Hepatocyte (in vitro differentiated cells): ENCODE results near the gene BIK. TPM values are rescaled to one million over a fixed set of nuclear protein-coding genes. Genes with fewer than 3 reads are reported as not detected.

Source experiments
- DNase-seq: peaks from one replicate; pipeline ENCODE4 v3.0.0-alpha.2; 2016; ENCODE audit warnings: low spot score
- H2AFZ ChIP-seq: fragments of 200-600 bp; sonication (generic); 2 replicates; pipeline ENCODE4 v1.6.0; 2016; ENCODE audit warnings: antibody characterized with exemption, mild to moderate bottlenecking
- H3K27ac ChIP-seq: fragments of 200-600 bp; sonication (generic); 2 replicates; pipeline ENCODE4 v1.5.1; 2016; ENCODE audit warnings: mild to moderate bottlenecking
- H3K27me3 ChIP-seq: fragments of 200-600 bp; sonication (generic); 2 replicates; pipeline ENCODE4 v1.6.1; 2016
- H3K36me3 ChIP-seq: fragments of 200-600 bp; sonication (generic); replicated peaks from 2 replicates; pipeline ENCODE4 v1.5.1; 2016; ENCODE audit warnings: low read depth; ENCODE audit not compliant: insufficient read depth
- H3K4me1 ChIP-seq: fragments of 200-600 bp; sonication (generic); 2 replicates; pipeline ENCODE4 v1.5.1; 2016; ENCODE audit warnings: mild to moderate bottlenecking, moderate library complexity; ENCODE audit not compliant: insufficient read depth
- H3K4me2 ChIP-seq: fragments of 200-600 bp; sonication (generic); 2 replicates; pipeline ENCODE4 v1.6.0; 2016
- H3K4me3 ChIP-seq: fragments of 200-600 bp; sonication (generic); 2 replicates; pipeline ENCODE4 v1.5.1; 2016; ENCODE audit warnings: mild to moderate bottlenecking
- H3K79me2 ChIP-seq: fragments of 200-600 bp; sonication (generic); 2 replicates; pipeline ENCODE4 v1.6.0; 2017; ENCODE audit warnings: mild to moderate bottlenecking
- H3K9me2 ChIP-seq: fragments of 200-600 bp; sonication (generic); replicated peaks from 2 replicates; pipeline ENCODE4 v1.6.0; 2017; ENCODE audit warnings: mild to moderate bottlenecking; ENCODE audit not compliant: insufficient read depth
- H3K9me3 ChIP-seq: fragments of 200-600 bp; sonication (generic); 2 replicates; pipeline ENCODE4 v1.5.1; 2016; ENCODE audit warnings: low read depth, mild to moderate bottlenecking
- H4K20me1 ChIP-seq: fragments of 200-600 bp; sonication (generic); 2 replicates; pipeline ENCODE4 v1.6.0; 2016; ENCODE audit warnings: mild to moderate bottlenecking; ENCODE audit not compliant: insufficient read depth, poor library complexity, severe bottlenecking
- CTCF ChIP-seq: fragments of 200-600 bp; sonication (generic); IDR thresholded peaks from 2 replicates; pipeline ENCODE4 v1.5.1; 2016; ENCODE audit warnings: antibody characterized with exemption, mild to moderate bottlenecking; ENCODE audit not compliant: poor library complexity
- EZH2 ChIP-seq: fragments of 200-600 bp; sonication (generic); IDR thresholded peaks from 2 replicates; pipeline ENCODE4 v1.6.1; 2016; ENCODE audit warnings: antibody characterized with exemption, mild to moderate bottlenecking, borderline replicate concordance
- EZH2phosphoT487 ChIP-seq: fragments of 200-600 bp; sonication (generic); IDR thresholded peaks from one replicate; pipeline ENCODE4 v1.6.1; 2018; ENCODE audit warnings: antibody characterized with exemption, mild to moderate bottlenecking, low read depth, moderate library complexity; ENCODE audit not compliant: unreplicated experiment, severe bottlenecking
- WGBS: methylation state at CpG from one replicate; pipeline ENCODE4 v1.1.6; 2016; ENCODE audit warnings: low lambda C conversion rate; ENCODE audit errors: missing lambda C conversion rate; 5-methylcytosine and 5-hydroxymethylcytosine counted together
- polyA plus RNA-seq: library from polyadenylated mRNA; unstranded; fragments of >200 nt; fragmentation: Nextera tagmentation; extraction: Ambion mirVana; gene quantifications from 2 replicates; pipeline ENCODE4 v1.2.1, GENCODE V29; 2016
- total RNA-seq: library from RNA; depleted of rRNA; stranded (reverse); fragments of >200 nt; gene quantifications from 2 replicates; pipeline ENCODE4 v1.2.3, GENCODE V29; 2014

Gene BIK
- total and polyA plus RNA-seq, 2 experiments from 2014 or later, result 10.6 to 15.5 TPM

- H3K9me2 ChIP-seq, result no peaks in the 10 kb centered on the region
- H4K20me1 ChIP-seq, result no peaks in the 10 kb centered on the region
- H3K36me3 ChIP-seq, result no peaks in the 10 kb centered on the region
- H3K27ac ChIP-seq, result peak within 1 kb of the TSS; percentile 88
- no peaks in the 10 kb centered on the region for H3K27me3 ChIP-seq
- H3K4me1 ChIP-seq, result peaks cover 11% of the 10 kb centered on the region
- H2AFZ ChIP-seq, result peak within 1 kb of the TSS; percentile 97
- 17% methylated on average over 43 of the region's 75 CpGs for WGBS
- H3K9me3 ChIP-seq, result no peaks in the 10 kb centered on the region
- no peaks in the 10 kb centered on the region for H3K79me2 ChIP-seq
- DNase-seq, result peak; percentile 71
- no peak for TF ChIP-seq CTCF
- TF ChIP-seq EZH2, result no peak
- no peak for TF ChIP-seq EZH2phosphoT487
- H3K4me3 ChIP-seq, result peak within 1 kb of the TSS; percentile 73
- H3K4me2 ChIP-seq, result peak within 1 kb of the TSS; percentile 99
These were observed 40.9 kb downstream of the BIK start, which contains the start of gene TSPO for GRCh38 chr22:43151251-43152002. Gene TSPO, plus strand, starts transcription at chr22:43151559. Its CDS starts 7,680 bp downstream, at chr22:43159239.

GRCh38 chr22:43152003-43152356 lies 41.4 kb downstream of the BIK start:
- Histone ChIP-seq H2AFZ (peak overlapping the region; percentile 97), H3K27me3 (no peaks in the 10 kb centered on the region), H3K9me3 (no peaks in the 10 kb centered on the region), H3K4me3 (peak overlapping the region; percentile 73), H3K9me2 (no peaks in the 10 kb centered on the region), H3K79me2 (no peaks in the 10 kb centered on the region), H4K20me1 (no peaks in the 10 kb centered on the region), H3K4me2 (peak overlapping the region; percentile 99), H3K4me1 (peaks cover 11% of the 10 kb centered on the region), H3K36me3 (no peaks in the 10 kb centered on the region), H3K27ac (peak overlapping the region; percentile 88)
- TF ChIP-seq EZH2, result no peak
- TF ChIP-seq CTCF, result no peak
- no peak for TF ChIP-seq EZH2phosphoT487
- DNase-seq, result no peak
- 71% methylated on average over 18 of the region's 18 CpGs for WGBS

- H3K36me3 ChIP-seq, result no peaks in the 10 kb centered on the region
- peak overlapping the region; percentile 88 for H3K27ac ChIP-seq
- no peaks in the 10 kb centered on the region for H3K27me3 ChIP-seq
- no peaks in the 10 kb centered on the region for H4K20me1 ChIP-seq
- H3K4me3 ChIP-seq, result peak overlapping the region; percentile 73
- peak overlapping the region; percentile 99 for H3K4me2 ChIP-seq
- TF ChIP-seq EZH2 (no peak), CTCF (no peak), EZH2phosphoT487 (no peak)
- WGBS, result 64% methylated on average over 21 of the region's 22 CpGs
- no peaks in the 10 kb centered on the region for H3K9me2 ChIP-seq
- H3K79me2 ChIP-seq, result no peaks in the 10 kb centered on the region
- H2AFZ ChIP-seq, result no peak overlapping the region
- peaks cover 11% of the 10 kb centered on the region for H3K4me1 ChIP-seq
- peak; percentile 58 for DNase-seq
- no peaks in the 10 kb centered on the region for H3K9me3 ChIP-seq
These were observed 42.0 kb downstream of the BIK start for GRCh38 chr22:43152357-43153071.
